Hypothalamus (tissue), 51 donors: ENCODE results near the gene URI1.
"Not testable (repeated sequence)": the region's sequence is repeated elsewhere in the genome, so short reads cannot be mapped to it uniquely, and the experiment has no call there.

Experiments
- DNase-seq, 51 donors: peaks; one replicate each; lab custom pipeline; 2025; lab: John Stamatoyannopoulos, UW

The URI1 gene

DNA sequence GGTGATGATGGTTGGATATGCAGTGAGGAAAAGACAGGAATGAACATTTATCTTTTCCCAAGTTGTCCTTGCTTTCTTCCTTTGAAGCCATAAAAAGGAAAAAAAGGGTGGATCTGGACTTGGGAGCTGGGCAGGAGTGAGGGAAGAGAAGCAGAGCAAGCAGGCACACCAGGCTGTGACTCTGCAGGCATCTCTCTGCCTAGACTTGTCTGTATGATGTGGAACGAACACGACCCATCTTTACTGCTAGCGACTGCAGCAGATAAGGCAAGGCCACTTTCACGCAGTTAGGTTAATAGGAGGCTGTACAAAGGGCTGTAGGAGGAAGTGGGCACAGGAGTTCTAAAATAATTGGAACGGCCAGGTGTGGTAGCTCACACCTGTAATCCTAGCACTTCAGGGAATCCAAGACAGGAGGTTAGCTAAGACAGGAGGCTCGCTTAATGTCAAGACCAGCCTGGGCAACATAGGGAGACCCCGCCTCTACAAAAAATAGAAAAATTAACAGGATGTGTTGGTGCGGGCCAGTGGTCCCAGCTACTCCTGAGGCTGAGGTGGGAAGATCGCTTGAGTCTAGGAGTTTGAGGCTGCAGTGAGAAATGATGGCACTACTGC is 961 bp upstream of the URI1 start:
- DNase-seq: no peak

DNA sequence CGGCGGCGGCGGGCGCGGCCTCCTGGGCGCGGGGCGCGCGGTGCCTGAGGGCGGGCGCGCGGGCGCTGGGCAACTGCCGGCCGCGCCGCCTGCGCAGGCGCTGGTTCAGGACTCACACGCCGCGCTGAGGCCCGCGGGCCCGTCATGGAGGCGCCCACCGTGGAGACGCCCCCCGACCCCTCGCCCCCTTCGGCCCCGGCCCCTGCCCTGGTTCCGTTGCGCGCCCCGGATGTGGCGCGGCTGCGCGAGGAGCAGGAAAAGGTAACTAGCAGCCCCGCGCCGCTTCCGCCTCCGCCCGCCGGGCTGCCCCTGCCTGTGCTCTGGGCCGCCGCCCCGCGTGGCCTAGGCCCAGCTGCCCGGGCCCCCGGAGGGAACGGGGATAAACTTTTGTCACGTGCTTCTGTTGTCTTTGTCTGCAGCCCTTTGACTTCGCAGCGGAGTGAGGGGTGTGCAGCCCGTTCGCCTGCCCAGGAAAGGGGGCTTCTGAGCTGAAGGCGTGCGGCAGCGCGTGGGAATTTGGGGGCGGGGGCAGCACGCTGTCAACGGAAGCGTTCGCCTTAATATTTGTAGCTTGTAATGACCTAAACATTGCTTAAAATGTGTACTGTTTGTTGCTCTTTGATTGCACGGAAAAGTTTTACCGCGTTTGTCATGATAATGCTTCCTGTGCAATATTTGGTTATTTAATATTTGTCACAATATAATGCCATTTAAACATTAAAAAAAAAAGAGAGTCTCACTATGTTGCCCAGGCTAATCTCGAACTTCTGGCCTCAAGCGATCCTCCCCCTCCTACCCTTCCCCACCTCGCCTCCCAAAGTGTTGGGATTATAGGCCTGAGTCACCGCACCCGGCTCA is 594 bp downstream of the URI1 start:
- peak in 30 of 51 donors; percentile 5 to 79 (median 61) for DNase-seq

DNA sequence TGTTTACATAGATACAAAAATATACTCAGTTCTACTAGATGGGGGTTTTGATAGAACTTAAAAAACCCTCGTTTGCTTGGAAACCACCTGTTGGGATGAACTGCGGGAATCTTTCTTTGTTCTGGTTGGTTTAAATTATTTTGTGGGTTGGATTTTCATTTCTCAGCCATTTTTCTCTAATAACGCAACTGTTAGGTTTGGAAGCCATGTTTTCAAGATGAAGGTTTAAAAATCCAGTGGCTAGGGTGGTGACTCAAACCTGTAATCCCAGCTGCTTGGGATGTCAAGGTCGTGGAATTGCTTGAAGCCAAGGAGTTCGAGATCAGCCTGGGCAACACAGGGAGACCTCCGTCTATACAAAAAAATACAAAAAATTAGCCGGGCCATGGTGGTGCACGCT is 1.6 kb downstream of the URI1 start:
- no peak for DNase-seq

DNA sequence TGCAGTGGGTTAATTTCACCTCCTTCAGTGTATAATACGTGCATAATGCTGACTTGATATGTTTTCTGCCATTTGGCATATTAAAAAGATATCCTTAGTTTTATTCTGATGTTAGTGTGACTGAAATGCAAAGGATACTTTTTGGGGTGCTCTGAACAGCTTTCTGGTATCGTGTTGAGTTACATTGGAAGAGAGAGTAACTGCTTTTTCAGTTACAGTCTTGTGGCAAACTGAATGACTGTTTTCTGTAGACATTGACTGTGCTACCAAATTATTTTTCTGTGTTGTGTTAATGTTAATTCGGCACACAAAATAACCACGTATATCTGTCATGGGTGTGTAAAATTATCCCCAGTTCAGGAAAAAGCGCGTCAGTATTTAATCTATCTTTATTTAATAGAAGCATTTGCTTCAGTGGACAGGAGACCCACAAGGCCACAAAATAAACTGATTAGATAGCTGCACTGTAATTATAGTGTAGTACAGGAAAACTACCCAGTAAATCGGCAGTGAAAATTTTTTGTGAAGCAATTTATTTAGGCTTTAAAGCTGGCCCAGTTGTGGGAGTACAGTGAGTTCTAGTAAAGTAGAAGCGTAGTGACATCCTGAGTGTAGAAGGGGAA is 2.5 kb downstream of the URI1 start:
- DNase-seq: no peak

DNA sequence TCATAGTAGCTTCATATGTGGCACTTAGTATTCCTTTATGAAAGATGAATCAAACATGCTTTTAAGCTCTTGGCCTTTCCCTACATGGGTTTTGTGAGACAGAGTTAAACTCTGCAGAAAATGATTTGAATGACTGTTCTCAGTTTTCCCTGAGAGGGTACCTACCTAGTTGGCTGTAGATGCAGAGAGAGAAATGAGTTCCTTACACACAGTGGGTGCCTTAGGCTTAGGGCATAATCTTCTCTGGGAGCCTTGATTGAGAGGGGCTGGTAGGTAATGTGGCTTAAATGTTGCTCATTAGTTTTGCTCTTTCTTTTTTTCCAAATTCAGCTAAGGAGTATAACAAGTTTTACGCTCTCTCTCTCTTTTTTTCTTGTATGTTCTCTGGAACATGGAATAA is 3.0 kb downstream of the URI1 start:
- no peak for DNase-seq

DNA sequence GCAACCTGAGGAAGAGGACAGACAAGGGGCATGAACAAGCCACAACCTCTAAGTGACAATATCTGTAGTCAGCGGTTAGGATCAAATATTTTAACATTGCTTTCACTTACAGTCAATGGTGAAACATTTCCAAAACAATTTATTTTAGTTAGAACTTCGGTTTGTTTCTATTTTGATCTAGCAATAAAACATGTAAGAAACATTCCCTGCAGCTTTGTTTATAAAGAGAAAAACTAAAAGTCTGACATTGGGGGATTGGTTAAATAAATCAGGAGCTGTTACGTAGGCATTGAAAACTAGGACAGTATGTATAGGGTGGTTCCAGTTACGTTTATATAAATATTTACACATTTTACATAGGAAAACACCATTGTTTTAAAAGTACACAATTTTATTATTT is 3.4 kb downstream of the URI1 start:
- no peak for DNase-seq

DNA sequence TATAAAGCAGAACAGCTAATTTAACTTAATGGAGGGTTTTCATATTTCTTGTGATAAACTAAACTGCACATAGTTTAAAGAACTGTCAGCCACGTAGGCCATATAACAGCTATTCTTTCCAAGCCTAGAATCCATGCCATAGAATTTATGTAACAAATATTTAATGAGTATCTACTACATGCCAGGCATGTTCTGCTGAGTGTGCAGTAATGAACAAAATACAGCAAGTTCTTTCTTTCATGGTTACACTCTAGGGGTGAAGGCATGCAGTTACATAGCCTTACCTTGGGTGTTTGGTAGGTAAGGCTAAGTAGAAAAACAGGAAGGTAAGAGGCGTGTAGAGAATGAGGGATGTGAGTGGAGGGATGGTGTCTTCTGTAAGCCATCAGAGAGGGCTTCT is 4.6 kb downstream of the URI1 start:
- DNase-seq: no peak

DNA sequence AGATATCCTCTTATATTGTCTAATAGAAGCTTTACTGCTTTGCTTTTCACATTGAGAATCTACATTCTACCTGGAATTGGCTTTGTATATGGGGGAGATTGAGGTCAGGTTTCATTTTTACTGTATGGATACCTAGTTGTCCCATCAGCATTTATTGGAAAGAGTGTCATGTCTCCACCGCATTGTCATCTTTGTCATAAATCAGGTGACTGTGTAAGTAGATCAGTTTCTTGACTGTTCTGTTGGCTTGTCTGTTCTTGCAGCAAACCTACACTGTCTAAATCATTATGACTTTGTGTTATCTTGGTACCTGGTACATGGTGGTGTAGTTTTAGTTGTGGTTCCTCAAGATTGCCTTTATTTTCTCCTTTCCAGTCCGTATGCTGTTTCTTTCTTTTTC is 5.8 kb downstream of the URI1 start:
- DNase-seq: no peak

DNA sequence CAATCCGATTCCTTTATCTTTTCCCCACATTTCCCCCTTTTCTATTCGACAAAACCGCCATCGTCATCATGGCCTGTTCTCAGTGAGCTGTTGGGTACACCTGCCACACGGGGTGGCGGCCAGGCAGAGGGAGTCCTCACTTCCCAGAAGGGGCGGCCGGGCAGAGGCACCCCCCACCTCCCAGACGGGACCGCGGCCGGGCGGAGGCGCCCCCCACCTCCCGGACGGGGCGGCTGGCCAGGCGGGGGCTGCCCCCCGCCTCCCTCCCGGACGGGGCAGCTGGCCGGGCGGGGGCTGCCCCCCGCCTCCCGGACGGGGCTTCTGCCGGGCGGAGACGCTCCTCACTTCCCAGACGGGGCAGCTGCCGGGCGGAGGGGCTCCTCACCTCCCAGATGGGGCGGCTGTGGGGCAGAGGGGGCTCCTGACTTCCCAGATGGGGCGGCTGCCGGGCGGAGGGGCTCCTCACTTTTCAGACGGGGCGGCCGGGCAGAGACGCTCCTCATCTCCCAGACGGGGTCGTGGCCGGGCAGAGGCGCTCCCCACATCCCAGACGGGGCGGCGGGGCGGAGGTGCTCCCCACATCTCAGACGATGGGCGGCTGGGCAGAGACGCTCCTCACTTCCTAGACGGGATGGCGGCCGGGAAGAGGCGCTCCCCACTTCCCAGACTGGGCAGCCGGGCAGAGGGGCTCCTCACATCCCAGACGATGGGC is 6.9 kb downstream of the URI1 start:
- DNase-seq: not testable (repeated sequence)

DNA sequence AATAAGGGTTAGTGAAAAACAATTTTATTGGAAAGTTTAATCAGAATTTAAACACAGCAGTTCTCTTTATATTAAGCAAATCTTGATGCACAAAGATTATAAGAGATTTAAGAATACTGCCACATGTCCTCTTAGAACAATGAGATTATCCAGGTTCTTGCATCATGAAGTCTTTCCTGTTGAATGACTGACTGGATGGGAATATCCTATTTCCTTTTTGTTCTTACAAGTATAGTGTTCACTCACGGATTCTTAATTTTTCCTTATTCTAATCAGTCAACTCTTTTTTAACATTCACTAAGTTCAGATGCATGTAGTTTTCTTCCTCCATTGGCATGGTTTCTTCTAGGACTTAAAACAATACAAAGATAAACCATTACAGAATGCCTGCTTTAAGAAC is 10.1 kb downstream of the URI1 start:
- no peak for DNase-seq

DNA sequence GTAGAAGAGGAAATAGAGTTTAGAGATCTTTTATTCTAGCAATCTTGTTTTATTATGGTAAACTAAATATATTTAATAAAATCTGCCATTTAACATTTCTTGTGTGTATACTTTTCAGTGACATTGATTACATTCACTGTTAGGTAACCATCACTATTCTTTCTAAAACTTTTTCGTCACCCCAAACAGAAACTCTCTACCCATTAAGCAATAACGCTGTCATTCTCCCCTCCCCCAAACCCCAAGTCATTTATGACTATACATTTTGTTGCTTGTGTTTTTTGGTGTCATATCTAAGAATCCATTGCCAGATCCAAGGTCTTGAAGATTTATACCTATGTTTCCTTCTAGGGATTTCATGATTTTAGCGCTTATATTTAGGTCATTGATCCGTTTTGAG is 10.6 kb downstream of the URI1 start:
- no peak for DNase-seq

DNA sequence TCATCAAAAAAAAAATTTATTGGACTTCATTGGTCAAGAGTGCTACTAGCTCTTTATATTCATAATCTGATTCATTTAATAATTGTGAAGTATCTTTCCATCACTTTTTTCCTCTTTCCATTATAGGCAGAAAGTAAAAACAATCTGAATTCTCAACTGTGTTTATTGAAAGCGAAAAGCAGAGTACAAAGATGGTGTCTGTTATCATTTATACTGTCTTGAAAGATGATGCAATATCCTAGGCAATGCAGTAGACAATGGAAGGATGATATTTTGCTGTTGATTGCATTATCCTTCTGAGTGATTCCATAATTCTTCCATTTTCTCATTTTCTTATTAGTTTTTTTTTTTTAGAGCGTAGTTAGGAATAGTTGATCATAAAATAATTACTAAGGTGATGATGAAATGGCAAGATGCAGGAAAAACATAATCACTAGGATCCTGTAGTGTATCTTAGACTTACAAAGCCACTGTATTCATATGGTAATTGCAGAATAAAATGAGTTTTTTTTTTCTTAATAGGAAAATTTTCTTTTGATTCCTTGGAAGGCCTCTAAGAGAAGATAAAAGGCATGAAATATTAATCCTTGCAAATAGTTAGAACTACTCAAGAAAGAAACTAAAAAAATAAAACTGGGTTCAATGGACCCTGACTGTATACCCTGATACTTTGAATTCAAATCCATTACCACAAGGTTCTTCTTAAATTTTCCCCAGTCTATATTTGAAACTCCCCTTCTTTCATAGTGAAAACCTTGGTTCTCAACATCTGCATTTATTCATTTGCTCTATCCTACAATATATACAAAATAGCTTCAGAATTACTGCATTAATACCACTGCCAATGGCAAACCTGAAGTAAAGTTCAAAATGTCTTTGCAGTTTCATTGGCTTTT is 11.6 kb downstream of the URI1 start:
- DNase-seq: no peak

DNA sequence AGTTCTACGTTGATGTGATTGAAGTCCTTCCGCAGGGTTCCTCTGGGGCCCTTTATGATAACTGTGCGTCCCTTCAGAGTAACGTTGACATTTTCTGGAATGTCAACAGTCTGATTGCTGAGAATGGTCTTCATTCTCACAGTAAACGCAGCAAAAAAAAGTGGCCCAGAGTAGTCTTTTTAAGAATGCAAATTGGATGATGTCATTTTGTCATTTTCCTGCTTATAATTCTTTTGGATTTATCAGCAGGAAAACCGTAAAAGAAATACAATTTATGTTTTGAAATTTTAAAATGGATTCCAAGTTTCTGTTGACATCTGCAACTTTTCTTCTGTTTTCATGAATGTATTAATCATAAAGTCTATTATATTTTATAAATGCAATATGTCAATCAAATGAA is 14.8 kb downstream of the URI1 start:
- DNase-seq: no peak

DNA sequence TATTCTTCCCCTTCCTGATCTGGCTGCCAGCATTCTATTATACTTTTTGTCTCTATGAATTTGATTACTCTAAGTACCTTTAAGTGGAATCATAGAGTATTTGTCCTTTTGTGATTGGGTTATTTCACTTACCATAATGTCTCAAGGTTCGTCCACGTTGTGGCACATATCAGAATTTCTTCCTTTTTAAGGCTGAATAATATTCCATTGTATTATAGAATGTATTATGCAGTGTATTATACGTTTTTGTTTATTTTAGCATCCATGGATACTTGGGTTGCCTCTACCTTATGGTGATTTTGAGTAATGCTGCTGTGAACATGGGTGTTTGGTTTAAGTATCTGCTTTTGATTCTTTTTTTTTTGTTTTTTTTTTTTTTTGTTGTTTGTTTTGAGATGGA is 19.3 kb downstream of the URI1 start:
- no peak for DNase-seq

DNA sequence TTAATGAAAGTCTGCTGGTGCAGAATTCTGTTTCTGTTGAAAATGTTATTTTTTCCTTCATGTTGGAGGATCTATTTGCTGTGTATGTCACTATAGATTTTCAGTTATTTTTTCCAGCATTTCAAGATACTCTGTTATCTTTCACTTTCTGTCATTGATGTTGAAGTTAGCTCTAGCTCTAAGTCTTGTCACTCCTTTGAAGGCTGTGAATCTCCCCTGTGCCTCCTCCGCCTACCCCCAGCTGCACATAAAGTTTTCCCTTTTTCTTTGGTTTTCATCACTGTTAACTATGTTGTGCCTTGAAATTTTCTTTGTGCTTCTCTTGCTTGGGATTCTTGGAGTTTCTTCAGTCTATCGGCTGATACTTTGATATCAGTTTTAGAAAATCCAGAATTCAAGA is 20.8 kb downstream of the URI1 start:
- no peak for DNase-seq

DNA sequence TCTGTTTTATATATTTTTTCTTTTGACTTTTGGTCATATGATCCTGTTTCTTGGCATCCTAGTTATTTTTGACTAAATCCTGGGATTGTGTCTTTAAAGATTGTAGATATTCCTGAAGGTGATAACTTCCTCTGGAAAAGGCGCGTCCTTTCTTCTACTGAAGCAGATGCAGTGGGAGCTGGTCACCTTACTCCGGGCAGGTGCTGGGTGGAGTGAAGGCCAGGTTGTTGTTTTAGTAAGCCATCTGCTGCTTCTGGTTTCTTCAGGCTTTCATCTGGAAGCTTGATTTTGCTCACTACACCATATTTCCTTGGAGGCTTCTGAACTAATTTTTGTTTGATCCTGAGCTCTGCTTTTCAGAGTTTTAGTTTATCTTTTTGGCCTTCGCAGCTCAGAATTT is 21.5 kb downstream of the URI1 start:
- no peak for DNase-seq

DNA sequence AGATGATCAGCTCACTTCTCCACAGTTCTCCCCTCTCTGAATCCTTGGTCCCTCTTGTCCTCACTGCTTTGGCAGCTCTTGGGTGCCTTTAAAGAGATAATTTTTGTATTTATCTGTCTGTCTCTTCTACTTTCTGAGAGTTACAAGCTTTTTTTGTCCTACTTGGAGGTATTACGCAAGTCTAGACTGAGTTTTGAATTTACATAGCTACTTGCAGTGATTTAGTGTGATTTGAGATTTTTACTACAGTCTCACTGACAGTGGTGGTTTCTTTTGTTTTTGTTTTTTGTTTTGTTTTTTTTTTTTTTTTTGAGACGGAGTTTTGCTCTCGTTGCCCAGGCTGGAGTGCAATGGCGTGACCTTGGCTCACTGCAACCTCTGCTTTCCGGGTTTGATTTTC is 22.1 kb downstream of the URI1 start:
- DNase-seq: no peak

DNA sequence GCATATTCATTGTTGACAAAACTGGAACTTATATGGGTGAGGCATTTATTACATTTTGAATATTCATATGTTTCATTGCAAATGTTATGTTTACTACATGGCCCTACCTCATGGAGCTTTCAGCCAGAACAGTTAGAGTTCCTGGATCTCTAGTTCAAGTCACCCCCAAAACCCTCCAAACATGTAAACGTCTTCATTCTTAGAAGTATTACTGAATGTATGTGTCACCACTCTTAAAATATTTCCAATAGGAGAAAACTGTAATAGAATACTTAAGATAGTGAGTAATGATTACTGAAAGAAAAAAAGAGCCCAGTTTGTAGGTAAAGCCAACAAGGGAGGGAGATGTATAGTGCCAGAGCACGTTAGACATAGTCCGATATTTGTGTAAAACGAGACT is 23.5 kb downstream of the URI1 start:
- DNase-seq: no peak

DNA sequence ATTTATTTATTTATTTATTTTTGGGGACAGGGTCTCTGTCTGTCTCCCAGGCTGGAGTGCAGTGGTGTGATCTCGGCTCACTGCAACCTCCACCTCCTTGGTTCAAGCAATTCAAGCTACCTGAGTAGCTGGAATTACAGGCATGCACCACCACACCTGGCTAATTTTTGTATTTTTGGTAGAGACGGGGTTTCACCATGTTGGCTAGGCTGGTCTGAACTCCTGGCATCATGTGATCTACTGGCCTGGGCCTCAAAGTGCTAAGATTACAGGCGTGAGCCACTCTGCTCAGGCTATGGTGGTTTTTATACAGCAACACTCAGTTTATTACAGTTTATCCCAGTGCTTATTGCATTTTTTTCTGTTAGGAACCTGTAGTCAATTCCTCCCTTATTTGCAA is 24.1 kb downstream of the URI1 start:
- not testable (repeated sequence) for DNase-seq

DNA sequence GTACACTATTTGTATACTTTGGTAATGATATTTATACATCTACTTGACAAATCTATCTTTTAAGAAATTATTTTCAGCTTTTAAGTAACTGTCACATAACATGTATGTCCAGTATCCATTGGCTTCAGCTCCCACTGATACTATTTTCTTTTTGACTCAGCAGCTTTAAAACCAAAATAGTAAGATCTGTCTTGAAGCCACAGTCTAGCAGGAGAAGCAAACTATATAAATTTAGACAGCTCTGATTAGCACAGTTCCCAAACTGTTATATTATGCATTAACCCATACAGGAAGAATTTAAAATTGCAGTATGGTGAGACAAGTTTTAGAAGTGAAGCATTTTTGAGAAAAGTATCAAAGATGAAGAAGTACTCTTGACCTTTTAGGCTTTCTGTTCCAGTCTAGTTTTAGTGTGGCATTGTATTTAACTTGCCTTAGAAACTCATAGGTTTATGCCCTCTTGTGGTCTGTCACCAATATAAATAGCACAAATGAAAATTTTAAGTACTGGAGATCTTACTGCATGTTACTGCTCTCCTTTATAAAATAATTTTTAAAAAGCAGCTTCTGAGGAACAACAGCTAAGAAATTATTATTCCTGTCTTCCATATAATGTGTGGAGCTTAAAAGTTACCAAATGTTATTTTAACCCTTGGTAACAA is 24.7 kb downstream of the URI1 start:
- peak in 1 of 51 donors; percentile 23 for DNase-seq
